Neutrophil (primary cell): Measurements from ENCODE around the gene SMAD3.

Experiments
- H3K27ac ChIP-seq: fragments of 200-600 bp; sonication (generic); 2 replicates; pipeline ENCODE4 v1.5.1; 2016; ENCODE audit warnings: mild to moderate bottlenecking, moderate library complexity
- H3K27me3 ChIP-seq: fragments of 200-600 bp; sonication (generic); 2 replicates; pipeline ENCODE4 v1.6.0; 2016; ENCODE audit warnings: mild to moderate bottlenecking
- H3K36me3 ChIP-seq: fragments of 200-600 bp; sonication (generic); 2 replicates; pipeline ENCODE4 v1.5.1; 2017
- H3K4me1 ChIP-seq, 2 experiments: fragments of 200-600 bp in 1 of 2; sonication (generic) in 1 of 2; 1 replicate in 1 of 2; 2 replicates in 1 of 2; pipeline versions ENCODE4 v1.5.1 to v1.6.1; 2013 to 2016; ENCODE audit warnings: low read depth in 1 of 2, low read length in 1 of 2, mild to moderate bottlenecking in 1 of 2, moderate library complexity in 1 of 2; ENCODE audit not compliant: control insufficient read depth in 1 of 2, insufficient read depth in 1 of 2
- H3K4me3 ChIP-seq, 2 experiments: fragments of 200-600 bp in 1 of 2; sonication (generic) in 1 of 2; 1 replicate in 1 of 2; 2 replicates in 1 of 2; pipeline ENCODE4 v1.5.1; 2013 to 2016; ENCODE audit warnings: low read depth in 1 of 2, low read length in 1 of 2, mild to moderate bottlenecking in 1 of 2, moderate library complexity in 1 of 2
- H3K9me3 ChIP-seq: fragments of 200-600 bp; sonication (generic); 2 replicates; pipeline ENCODE4 v1.5.1; 2016
- CTCF ChIP-seq: fragments of 200-600 bp; sonication (generic); IDR thresholded peaks from 2 replicates; pipeline ENCODE4 v1.5.1; 2016; ENCODE audit warnings: antibody characterized with exemption

SMAD3 gene

DNA sequence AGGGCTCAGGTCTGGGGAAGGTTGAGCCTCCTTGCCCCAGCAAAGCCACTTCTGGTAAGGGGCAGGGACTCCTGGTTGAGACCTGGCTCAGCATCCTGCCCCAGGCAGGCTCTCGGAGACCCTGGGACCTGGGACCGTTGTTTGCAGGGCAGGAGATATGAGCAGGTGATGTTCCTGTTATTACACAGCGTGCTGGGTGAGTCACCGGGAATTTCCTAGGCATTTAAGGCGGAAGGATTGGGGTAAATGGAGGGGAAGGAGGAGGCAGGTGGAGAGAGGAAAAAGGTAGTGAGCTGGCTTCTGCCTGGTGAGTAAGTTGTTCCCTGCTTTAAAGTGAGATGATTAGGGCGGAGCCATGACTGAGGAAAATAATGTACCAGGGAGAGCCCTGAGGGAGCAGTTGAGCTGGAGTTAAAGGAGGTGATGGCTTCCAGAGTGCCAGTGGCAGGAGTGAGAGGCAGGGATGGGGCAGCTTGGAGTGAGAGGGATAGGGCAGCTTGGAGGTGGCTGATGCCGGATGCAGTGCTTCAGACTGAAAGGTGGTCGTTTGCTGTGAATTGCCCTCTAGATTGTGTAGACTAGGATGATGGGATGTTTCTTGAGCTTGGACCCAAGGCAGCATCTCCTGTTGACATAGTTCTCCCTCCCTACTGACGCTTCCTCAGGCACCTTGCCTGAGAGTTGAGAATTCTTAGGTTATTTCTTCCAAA, 109.6 kb downstream of the SMAD3 start:
- Histone ChIP-seq H3K27ac (peak overlapping the region; percentile 76), H3K9me3 (no peaks in the 10 kb centered on the region), H3K36me3 (peaks cover 4% of the 10 kb centered on the region), H3K4me3 (no peak overlapping the region), H3K27me3 (no peaks in the 10 kb centered on the region), H3K4me1 (peaks cover 33 to 34% of the 10 kb centered on the region in 2 experiments)
- TF ChIP-seq CTCF, result no peak

GRCh38 chr15:67175643-67176071, 110.3 kb downstream of the SMAD3 start:
- H3K4me3 ChIP-seq, result peak overlapping the region in 1 of 2 experiments; percentile 8
- no peaks in the 10 kb centered on the region for H3K27me3 ChIP-seq
- peaks cover 33 to 34% of the 10 kb centered on the region in 2 experiments for H3K4me1 ChIP-seq
- TF ChIP-seq CTCF, result no peak
- H3K36me3 ChIP-seq, result peaks cover 4% of the 10 kb centered on the region
- no peaks in the 10 kb centered on the region for H3K9me3 ChIP-seq
- H3K27ac ChIP-seq, result peak overlapping the region; percentile 76

- Histone ChIP-seq H3K27me3 (no peaks in the 10 kb centered on the region), H3K27ac (peak overlapping the region; percentile 76), H3K4me1 (peaks cover 33 to 34% of the 10 kb centered on the region in 2 experiments), H3K9me3 (no peaks in the 10 kb centered on the region), H3K4me3 (no peak overlapping the region), H3K36me3 (peaks cover 4% of the 10 kb centered on the region)
- no peak for TF ChIP-seq CTCF
These were observed 111.0 kb downstream of the SMAD3 start for GRCh38 chr15:67176195-67176971.

- no peak overlapping the region for H3K27ac ChIP-seq
- no peaks in the 10 kb centered on the region for H3K9me3 ChIP-seq
- H3K27me3 ChIP-seq, result no peaks in the 10 kb centered on the region
- TF ChIP-seq CTCF, result no peak
- peaks cover 33 to 34% of the 10 kb centered on the region in 2 experiments for H3K4me1 ChIP-seq
- H3K4me3 ChIP-seq, result no peak overlapping the region
- H3K36me3 ChIP-seq, result peaks cover 4% of the 10 kb centered on the region
These were observed 112.3 kb downstream of the SMAD3 start for GRCh38 chr15:67177752-67178151.

GRCh38 chr15:67178569-67179210, 113.3 kb downstream of the SMAD3 start:
- no peaks in the 10 kb centered on the region for H3K27me3 ChIP-seq
- no peaks in the 10 kb centered on the region for H3K9me3 ChIP-seq
- no peak for TF ChIP-seq CTCF
- peaks cover 33 to 34% of the 10 kb centered on the region in 2 experiments for H3K4me1 ChIP-seq
- H3K4me3 ChIP-seq, result no peak overlapping the region
- no peak overlapping the region for H3K27ac ChIP-seq
- peaks cover 4% of the 10 kb centered on the region for H3K36me3 ChIP-seq
